HG03045 (cell line): ENCODE measurements around the gene SAXO2.
"Not testable (repeated sequence)": the region's sequence is repeated elsewhere in the genome, so short reads cannot be mapped to it uniquely, and the experiment has no call there.

Source experiments
- ATAC-seq: cut with Tn5 transposase; IDR thresholded peaks from one replicate; pipeline ENCODE4 v1.9.1; 2021; ENCODE audit warnings: mild to moderate bottlenecking, moderate library complexity; ENCODE audit not compliant: unreplicated experiment

SAXO2 gene

GRCh38 chr15:82332711-82333602 is 70.3 kb downstream of the SAXO2 start:
- ATAC-seq, result not testable (repeated sequence)

DNA sequence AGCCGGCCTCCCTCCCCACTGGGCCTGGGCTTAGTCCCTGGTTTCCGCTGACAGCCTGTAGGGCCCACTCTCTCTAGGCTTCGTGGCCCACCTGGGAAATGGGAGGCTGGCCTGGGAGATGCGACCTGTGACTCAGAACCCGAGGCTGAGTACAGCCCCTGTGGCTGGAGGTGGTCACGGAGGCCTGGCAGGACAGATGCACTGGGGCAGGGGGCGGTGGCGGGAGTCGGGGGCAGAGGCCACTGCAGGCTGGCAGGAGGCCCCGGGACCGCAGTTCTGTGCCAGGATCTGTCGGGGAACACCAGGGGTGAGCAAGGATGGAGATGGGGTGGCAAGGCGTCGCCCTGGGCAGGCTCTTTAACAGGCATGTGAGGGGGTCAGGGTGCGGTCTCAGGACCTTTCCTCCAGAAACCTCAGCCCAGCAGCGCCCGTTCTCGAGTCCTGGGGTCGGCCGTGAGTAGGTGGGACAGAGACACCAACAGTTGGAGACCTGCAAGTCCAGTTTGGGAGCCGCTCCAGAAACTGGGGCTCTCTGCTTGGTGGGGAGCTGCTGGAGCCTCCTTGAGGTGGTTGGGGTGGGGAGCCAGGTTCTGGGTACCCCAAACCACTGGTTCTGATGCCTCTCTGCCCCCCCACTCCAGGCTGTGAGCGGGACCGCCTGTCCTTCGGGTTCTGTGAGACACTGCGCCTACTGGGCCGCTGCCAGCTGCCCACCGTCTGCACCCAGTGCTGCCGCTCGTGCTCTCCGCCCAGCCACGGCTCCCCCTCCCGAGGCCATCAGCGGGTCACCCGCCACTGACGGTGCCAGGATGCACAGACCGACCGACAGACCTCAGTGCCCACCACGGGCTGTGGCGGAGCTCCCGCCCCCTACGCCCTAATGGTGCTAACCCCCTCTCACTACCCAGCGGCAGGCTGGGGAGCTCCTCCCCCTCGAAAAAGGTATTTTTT is 71.3 kb downstream of the SAXO2 start:
- not testable (repeated sequence) for ATAC-seq
